Stimulated activated CD8-positive, alpha-beta memory T cell treated with anti-CD3 and anti-CD28 coated beads, Interleukin-7, amount 100 ng/mL, for 48 hours (primary cell): ENCODE data around the gene CA5B.
A peak's percentile ranks its signal among the peaks of the same experiment; 100 is the strongest.
"Not testable (repeated sequence)": the region's sequence is repeated elsewhere in the genome, so short reads cannot be mapped to it uniquely, and the experiment has no call there.

Source experiments
- DNase-seq, 2 donors: peaks; one replicate each; pipeline ENCODE4 v3.0.0-alpha.2; 2020; ENCODE audit warnings: low read depth in 1 of 2; ENCODE audit errors: extremely low read depth in 1 of 2

The CA5B gene

GRCh38 chrX:15812192-15812938, 74.3 kb downstream of the CA5B start:
- DNase-seq: no peak

- DNase-seq: no peak
Observed at GRCh38 chrX:15813416-15813815, 75.3 kb downstream of the CA5B start.

GRCh38 chrX:15814771-15815365, 76.8 kb downstream of the CA5B start:
- DNase-seq: no peak

- DNase-seq: no peak
Observed at GRCh38 chrX:15815779-15816437, 77.8 kb downstream of the CA5B start.

- no peak for DNase-seq
Observed at GRCh38 chrX:15816438-15816809, 78.4 kb downstream of the CA5B start.

- peak; percentile 19 to 25 for DNase-seq
Observed at GRCh38 chrX:15816886-15817285, 78.8 kb downstream of the CA5B start.

- DNase-seq: no peak
Observed at GRCh38 chrX:15820106-15821073, 82.3 kb downstream of the CA5B start.

- DNase-seq: no peak
Observed at GRCh38 chrX:15822922-15823321, 84.9 kb downstream of the CA5B start.

GRCh38 chrX:15825936-15826335, 87.9 kb downstream of the CA5B start:
- no peak for DNase-seq

- DNase-seq: no peak
Observed at GRCh38 chrX:15829217-15829616, 91.1 kb downstream of the CA5B start.

GRCh38 chrX:15831347-15831746, 93.3 kb downstream of the CA5B start:
- not testable (repeated sequence) for DNase-seq

- no peak for DNase-seq
Observed at GRCh38 chrX:15834053-15834452, 96.0 kb downstream of the CA5B start.

- no peak for DNase-seq
Observed at GRCh38 chrX:15834827-15835595, 96.9 kb downstream of the CA5B start.
